Stimulated activated CD4-positive, alpha-beta T cell treated with anti-CD3 and anti-CD28 coated beads, Interleukin-15, amount 100 ng/mL, for 24 hours (primary cell): Measurements from ENCODE around the gene TRAPPC12.
"Not testable (repeated sequence)": the region's sequence is repeated elsewhere in the genome, so short reads cannot be mapped to it uniquely, and the experiment has no call there.

ENCODE experiments used
- DNase-seq: peaks from one replicate; pipeline ENCODE4 v3.0.0-alpha.2; 2020

Gene TRAPPC12

GRCh38 chr2:3379647-3380534 lies at the start of gene TRAPPC12:
Gene TRAPPC12 (plus strand): TSS chr2:3379694. CDS start chr2:3387624, 7,930 bp downstream.
- DNase-seq: peak; percentile 96

- no peak for DNase-seq
Observed at GRCh38 chr2:3332133-3332532, 47.4 kb upstream of the TRAPPC12 start.

GRCh38 chr2:3334392-3335345 lies 44.8 kb upstream of the TRAPPC12 start:
- no peak for DNase-seq

- DNase-seq: no peak
Observed at GRCh38 chr2:3336844-3337243, 42.6 kb upstream of the TRAPPC12 start.

- DNase-seq: no peak
Observed at GRCh38 chr2:3338340-3338739, 41.2 kb upstream of the TRAPPC12 start.

- DNase-seq: no peak
Observed at GRCh38 chr2:3340144-3340543, 39.4 kb upstream of the TRAPPC12 start.

GRCh38 chr2:3341336-3341735 lies 38.2 kb upstream of the TRAPPC12 start:
- no peak for DNase-seq

- no peak for DNase-seq
Observed at GRCh38 chr2:3342324-3342723, 37.2 kb upstream of the TRAPPC12 start.

GRCh38 chr2:3343012-3343411 lies 36.5 kb upstream of the TRAPPC12 start:
- DNase-seq: no peak

GRCh38 chr2:3344897-3345296 lies 34.6 kb upstream of the TRAPPC12 start:
- DNase-seq: no peak

- no peak for DNase-seq
Observed at GRCh38 chr2:3345621-3346020, 33.9 kb upstream of the TRAPPC12 start.

GRCh38 chr2:3348767-3349166 lies 30.7 kb upstream of the TRAPPC12 start:
- DNase-seq: no peak

GRCh38 chr2:3349211-3349693 lies 30.2 kb upstream of the TRAPPC12 start:
- DNase-seq: no peak

- no peak for DNase-seq
Observed at GRCh38 chr2:3354986-3355385, 24.5 kb upstream of the TRAPPC12 start.

GRCh38 chr2:3355951-3356569 lies 23.4 kb upstream of the TRAPPC12 start:
- DNase-seq: no peak

- no peak for DNase-seq
Observed at GRCh38 chr2:3356799-3357198, 22.7 kb upstream of the TRAPPC12 start.

- DNase-seq: not testable (repeated sequence)
Observed at GRCh38 chr2:3357446-3357845, 22.0 kb upstream of the TRAPPC12 start.

GRCh38 chr2:3357926-3358325 lies 21.6 kb upstream of the TRAPPC12 start:
- no peak for DNase-seq

- DNase-seq: no peak
Observed at GRCh38 chr2:3361518-3362389, 17.7 kb upstream of the TRAPPC12 start.

GRCh38 chr2:3365219-3365618 lies 14.3 kb upstream of the TRAPPC12 start:
- no peak for DNase-seq

GRCh38 chr2:3368261-3368722 lies 11.2 kb upstream of the TRAPPC12 start:
- no peak for DNase-seq
